IPS-18c (cell line): Measurements from ENCODE around the gene PTGER1.
A peak's percentile ranks its signal among the peaks of the same experiment; 100 is the strongest.

Source experiments
- H3K4me3 ChIP-seq: 2 replicates; pipeline ENCODE4 v1.7.0; 2013; ENCODE audit warnings: low read depth, mild to moderate bottlenecking, low read length, moderate library complexity; ENCODE audit not compliant: insufficient read depth
- H3K9me3 ChIP-seq: one replicate; pipeline ENCODE4 v1.6.1; 2013; ENCODE audit warnings: mild to moderate bottlenecking, low read length, moderate library complexity; ENCODE audit not compliant: control insufficient read depth, insufficient read depth

Gene PTGER1

DNA sequence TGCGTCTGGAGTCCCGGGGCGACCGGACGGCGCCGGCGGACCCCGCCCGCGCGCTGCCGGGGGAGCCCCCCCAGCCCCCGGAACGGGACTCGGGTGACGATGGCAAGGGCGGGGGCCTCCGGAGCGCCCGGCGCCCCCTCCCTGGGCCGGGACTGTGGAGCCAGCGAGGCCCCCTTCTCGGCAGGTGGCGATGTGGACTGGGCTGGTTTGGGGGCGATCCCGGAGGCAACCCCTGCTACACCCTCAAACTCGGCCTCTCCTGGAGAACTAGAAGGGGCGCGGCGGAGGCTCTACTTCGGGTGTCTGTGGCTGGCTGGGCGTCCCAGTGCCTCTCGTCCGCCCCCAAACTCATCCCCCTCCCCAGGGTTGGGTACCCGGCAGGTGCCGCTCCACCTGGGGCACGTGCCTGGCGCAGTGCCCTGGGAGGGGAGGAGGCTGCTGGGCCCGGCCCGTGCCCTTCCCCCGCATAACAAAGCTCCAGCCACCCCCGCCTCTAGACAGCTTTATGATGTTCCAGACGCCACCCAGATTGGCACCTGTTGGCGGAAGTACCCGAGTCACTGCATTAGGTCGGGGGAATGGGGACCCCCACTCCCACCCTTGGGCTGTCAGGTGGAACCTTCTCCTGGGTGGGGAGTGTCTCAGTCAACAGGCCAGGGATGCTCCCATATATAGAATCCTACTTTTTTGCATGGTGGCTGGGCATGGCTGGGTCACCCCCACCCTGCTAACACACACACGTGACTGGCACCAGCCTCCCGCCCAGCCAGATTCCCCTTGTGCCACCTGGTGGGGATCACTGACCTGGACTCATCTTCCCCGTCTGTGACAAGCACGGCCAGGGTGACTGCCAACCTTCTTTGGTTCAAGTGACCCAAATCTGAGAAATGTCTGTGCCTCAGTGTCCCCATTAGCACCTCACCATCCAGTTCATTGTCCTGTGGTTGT, 41.3 kb downstream of the PTGER1 start:
- Histone ChIP-seq H3K9me3 (no peaks in the 10 kb centered on the region), H3K4me3 (peak overlapping the region; percentile 67)

DNA sequence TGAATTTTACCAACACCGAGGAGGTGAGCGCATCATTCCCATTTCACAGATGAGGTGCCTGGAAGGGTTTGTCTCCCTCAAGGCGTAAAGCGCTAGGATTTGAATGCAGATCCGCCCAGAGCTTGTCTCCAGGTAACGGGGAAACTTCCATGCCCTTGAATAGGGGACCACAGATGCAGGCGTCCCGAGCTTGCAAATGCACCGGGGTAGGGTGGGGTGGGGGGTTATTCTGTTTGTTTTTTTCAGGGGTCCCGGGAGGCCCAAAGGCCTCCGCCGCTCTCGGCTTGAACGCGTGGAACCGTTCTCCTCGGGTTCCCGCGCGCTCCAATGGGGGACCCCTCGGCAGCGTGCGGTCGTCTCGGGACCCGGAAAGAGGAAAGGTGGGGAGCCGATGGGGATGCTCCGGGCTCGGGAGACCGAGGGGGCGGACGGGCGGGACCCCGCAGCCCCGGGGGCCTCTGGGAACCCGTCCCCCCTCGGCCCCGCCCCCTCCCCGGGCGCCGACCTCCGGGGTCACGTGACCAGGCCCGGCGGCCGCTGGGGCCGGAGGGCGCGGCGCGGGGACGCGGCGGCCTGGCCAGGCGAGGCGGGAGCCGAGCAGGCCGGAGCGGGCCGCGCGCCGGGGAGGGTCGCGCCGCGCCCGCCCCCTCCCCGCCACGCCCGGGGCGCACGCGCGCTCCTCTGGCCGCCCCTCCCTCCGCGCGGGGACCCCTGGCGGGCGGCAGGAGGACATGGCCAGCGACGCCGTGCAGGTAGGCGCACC, 42.2 kb downstream of the PTGER1 start, which contains the start of gene PKN1:
Gene PKN1 (plus strand): TSS at position 516 of the 763 bp plus-strand sequence. CDS start 216 bp downstream, at position 732.
- Histone ChIP-seq H3K9me3 (no peaks in the 10 kb centered on the region), H3K4me3 (peak within 1 kb of the TSS; percentile 67)

DNA sequence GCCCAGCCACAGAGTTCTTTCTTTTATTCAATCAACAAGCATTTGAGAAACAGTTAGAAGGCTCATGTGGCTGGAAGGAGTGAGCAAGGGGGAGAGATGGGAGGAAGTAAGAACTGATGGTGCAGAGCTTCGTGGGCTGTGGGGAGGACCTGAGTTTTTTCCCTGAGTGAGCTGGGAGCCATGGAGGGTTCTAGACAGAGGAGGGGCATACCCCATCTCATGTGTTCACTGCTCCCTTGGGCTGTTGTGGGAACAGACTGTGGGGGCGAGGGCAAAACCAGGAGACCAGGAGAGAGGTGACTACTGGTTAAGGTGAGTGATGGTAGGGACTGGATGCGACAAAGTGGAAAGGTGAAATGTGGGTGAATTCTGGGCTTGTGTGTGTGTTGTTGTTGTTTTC, 44.4 kb downstream of the PTGER1 start:
- Histone ChIP-seq H3K4me3 (no peak overlapping the region), H3K9me3 (no peaks in the 10 kb centered on the region)

DNA sequence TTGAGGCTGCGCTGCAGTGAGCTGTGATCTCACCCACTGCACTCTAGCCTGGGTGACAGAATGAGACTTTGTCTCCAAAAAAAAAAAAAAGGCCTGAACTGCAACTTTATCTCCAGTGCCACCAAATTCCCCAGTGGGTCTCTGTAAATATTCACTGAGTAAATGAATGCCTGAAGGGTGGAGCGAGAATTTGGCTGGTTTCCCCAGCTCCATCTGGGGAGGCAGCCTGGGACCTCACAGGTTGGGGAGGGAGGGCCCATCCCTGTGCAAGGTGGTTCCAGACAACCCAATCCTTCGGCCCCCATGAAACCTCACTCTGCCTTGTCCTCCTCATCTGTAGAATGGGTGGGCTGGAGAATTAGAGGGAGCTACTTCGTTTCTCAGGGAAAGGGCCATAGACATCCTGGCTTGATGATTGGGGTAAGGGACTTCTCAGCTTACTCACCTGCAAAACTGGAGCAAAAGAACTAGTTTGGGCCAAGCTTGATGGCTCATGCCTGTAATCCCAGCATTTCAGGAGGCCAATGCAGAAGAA, 46.2 kb downstream of the PTGER1 start:
- no peaks in the 10 kb centered on the region for H3K9me3 ChIP-seq
- no peak overlapping the region for H3K4me3 ChIP-seq

DNA sequence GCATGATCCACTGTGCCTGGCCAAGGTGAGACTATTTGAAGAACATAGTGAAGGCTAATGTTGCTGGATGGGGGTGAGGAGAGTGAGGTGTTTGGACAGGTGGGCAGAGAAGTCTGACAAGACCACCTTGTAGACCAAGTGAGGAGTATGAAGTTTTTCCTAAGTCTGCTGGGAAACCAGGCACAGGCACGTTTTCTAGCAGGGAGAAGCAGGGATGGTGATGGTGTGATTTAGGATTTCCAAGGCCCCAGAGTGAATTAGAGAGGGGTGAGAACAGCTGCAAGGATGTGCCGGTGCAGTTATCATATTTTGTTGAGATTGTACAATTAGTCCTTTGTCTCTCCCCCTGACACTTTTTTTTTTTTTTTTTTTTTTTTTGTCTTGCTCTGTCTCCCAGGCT, 47.7 kb downstream of the PTGER1 start:
- Histone ChIP-seq H3K9me3 (no peaks in the 10 kb centered on the region), H3K4me3 (no peak overlapping the region)

DNA sequence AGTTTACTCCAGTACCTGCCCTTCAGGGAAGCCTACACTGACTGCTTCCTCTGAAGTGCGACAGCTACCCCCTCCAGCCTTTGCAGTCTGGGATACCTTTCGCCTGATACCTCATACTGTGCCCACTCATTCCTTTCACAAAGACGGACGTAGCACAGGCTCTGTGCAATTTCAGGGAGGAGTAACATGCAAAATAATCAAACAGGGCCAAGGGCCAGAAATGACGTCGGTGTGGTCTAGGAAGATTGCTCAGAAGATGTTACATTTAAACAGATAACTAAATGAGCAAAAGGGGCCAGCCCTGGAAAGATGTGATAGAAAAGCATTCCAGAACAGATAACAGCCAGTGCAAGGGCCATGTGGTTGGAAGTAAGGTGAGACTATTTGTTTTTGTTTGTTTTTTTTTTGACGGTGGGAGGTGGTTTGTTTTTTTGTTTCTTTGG, 49.4 kb downstream of the PTGER1 start:
- Histone ChIP-seq H3K9me3 (no peaks in the 10 kb centered on the region), H3K4me3 (no peak overlapping the region)
